Measurements from ENCODE around the gene SHTN1.

SHTN1 gene

GRCh38 chr10:116831790-116832189 lies 173.2 kb downstream of the SHTN1 start:
- DNase-seq: no peak
